DND-41 (cell line): ENCODE measurements around the gene ATXN7L1.

Experiments used
- ATAC-seq: fragments of 200-7000 bp; cut with Tn5 transposase; 3 replicates; pipeline ENCODE4 v1.9.1; 2021; ENCODE audit warnings: low read depth; ENCODE audit not compliant: insufficient read depth
- DNase-seq: peaks from one replicate; pipeline ENCODE4 v3.0.0-alpha.2; 2020
- H2AFZ ChIP-seq: 2 replicates; pipeline ENCODE4 v1.6.0; 2012; ENCODE audit warnings: low read depth, low read length
- H3K27ac ChIP-seq: 2 replicates; pipeline ENCODE4 v1.5.1; 2012; ENCODE audit warnings: low read length, inconsistent platforms
- H3K27me3 ChIP-seq: fragments of 200-600 bp; sonication (generic); 2 replicates; pipeline ENCODE4 v1.6.0; 2012; ENCODE audit warnings: low read length, mild to moderate bottlenecking, inconsistent platforms; ENCODE audit not compliant: insufficient read depth, poor library complexity
- H3K36me3 ChIP-seq: 2 replicates; pipeline ENCODE4 v1.5.1; 2012; ENCODE audit warnings: low read length, inconsistent platforms; ENCODE audit not compliant: insufficient read depth
- H3K4me1 ChIP-seq: 2 replicates; pipeline ENCODE4 v1.5.1; 2012; ENCODE audit warnings: mild to moderate bottlenecking, low read length; ENCODE audit not compliant: insufficient read depth
- H3K4me2 ChIP-seq: 2 replicates; pipeline ENCODE4 v1.6.0; 2012; ENCODE audit warnings: mild to moderate bottlenecking, moderate library complexity, low read length, inconsistent platforms; ENCODE audit not compliant: insufficient read depth
- H3K4me3 ChIP-seq, 2 experiments: fragments of 200-600 bp in 1 of 2; shearing (Covaris generic) in 1 of 2; 2 replicates each; pipeline ENCODE4 v1.5.1; 2012 to 2016; ENCODE audit warnings: inconsistent platforms in 2 of 2, low read length in 2 of 2, mild to moderate bottlenecking in 2 of 2, low read depth in 1 of 2, moderate library complexity in 1 of 2
- H3K79me2 ChIP-seq: 2 replicates; pipeline ENCODE4 v1.6.0; 2012; ENCODE audit warnings: low read length, inconsistent platforms; ENCODE audit not compliant: insufficient read depth
- H3K9ac ChIP-seq: 2 replicates; pipeline ENCODE4 v1.6.0; 2012; ENCODE audit warnings: low read depth, mild to moderate bottlenecking, inconsistent platforms, low read length, moderate library complexity
- H3K9me3 ChIP-seq: 2 replicates; pipeline ENCODE4 v1.5.1; 2012; ENCODE audit warnings: low read length, moderate library complexity, mild to moderate bottlenecking, inconsistent platforms; ENCODE audit not compliant: insufficient read depth, severe bottlenecking
- H4K20me1 ChIP-seq: 2 replicates; pipeline ENCODE4 v1.6.0; 2012; ENCODE audit warnings: low read length; ENCODE audit not compliant: insufficient read depth
- EZH2 ChIP-seq: IDR thresholded peaks from 3 replicates; pipeline ENCODE4 v1.6.1; 2012; ENCODE audit warnings: borderline replicate concordance, low read depth, mild to moderate bottlenecking, moderate library complexity, low read length, inconsistent platforms; ENCODE audit not compliant: severe bottlenecking
- TF ChIP-seq, protein P1 (sequence below): IDR thresholded peaks from 2 replicates; pipeline ENCODE4 v1.5.1; 2012; ENCODE audit warnings: borderline replicate concordance, low read length, moderate library complexity, mild to moderate bottlenecking; ENCODE audit not compliant: poor library complexity, severe bottlenecking; ENCODE audit errors: extremely low read depth

The ATXN7L1 gene

DNA sequence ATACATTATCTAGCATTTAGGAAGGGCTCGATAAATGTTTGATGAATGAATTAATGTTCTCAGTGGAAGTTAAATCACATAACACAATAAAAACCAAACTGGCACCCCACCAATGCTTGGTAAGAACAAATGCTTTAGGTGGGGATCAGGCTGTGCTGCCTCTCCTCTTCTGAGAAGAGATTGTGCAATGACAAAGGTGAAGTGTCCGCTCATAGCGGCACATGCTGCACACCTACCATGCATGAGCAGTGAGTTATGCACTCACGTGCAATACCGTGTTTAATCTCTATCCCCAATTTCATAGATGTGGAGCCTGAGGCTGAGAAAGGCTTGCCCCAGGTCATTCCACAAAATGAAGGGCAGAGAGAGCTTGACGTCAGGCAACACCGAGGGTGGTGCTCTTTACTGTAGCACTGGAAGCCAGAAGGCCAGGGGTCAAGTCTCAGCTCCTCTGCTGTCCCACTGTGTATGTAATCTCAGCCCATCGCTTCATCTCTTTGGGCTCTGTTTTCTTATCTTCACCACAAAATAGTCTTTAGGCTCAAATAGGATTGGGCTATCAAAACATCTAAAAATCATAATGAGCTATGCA lies 222.2 kb downstream of the ATXN7L1 start:
- peaks cover 63% of the 10 kb centered on the region for H4K20me1 ChIP-seq
- no peak for ATAC-seq

DNA sequence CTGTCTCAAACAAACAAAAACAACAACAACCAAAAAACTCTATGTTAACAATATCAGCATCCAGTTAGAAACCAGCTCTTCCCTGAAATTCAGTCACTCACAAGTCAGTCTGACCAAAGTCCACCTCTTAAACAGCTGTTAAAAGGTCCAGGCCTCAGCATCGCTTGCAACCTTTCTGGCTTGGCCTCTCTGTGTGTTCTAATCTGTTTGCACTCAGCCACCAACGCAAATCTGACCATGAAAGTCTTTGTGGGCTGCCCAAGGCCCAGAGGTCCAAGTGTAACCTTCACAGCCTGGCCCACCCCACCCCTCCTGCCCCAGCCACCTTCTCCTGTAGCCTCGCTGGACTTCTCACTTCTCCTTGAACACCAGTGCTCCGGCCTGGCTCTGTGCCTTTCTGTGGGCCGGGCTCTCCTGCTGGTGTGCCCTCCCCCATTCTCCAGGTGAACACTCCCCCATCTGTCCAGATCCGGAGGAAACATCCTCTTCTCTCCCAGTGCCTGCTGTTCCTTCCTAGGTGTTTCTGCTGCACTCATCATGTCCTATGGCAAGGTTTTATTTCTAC lies 222.9 kb downstream of the ATXN7L1 start:
- Histone ChIP-seq H3K79me2 (no peaks in the 10 kb centered on the region), H2AFZ (no peak overlapping the region), H3K9ac (no peak overlapping the region), H3K27me3 (no peaks in the 10 kb centered on the region), H3K4me3 (no peak overlapping the region), H3K27ac (no peak overlapping the region), H3K4me1 (no peaks in the 10 kb centered on the region), H3K4me2 (no peak overlapping the region), H3K9me3 (no peaks in the 10 kb centered on the region), H4K20me1 (peaks cover 70% of the 10 kb centered on the region), H3K36me3 (peaks cover 75% of the 10 kb centered on the region)
- TF ChIP-seq, protein P1, sequence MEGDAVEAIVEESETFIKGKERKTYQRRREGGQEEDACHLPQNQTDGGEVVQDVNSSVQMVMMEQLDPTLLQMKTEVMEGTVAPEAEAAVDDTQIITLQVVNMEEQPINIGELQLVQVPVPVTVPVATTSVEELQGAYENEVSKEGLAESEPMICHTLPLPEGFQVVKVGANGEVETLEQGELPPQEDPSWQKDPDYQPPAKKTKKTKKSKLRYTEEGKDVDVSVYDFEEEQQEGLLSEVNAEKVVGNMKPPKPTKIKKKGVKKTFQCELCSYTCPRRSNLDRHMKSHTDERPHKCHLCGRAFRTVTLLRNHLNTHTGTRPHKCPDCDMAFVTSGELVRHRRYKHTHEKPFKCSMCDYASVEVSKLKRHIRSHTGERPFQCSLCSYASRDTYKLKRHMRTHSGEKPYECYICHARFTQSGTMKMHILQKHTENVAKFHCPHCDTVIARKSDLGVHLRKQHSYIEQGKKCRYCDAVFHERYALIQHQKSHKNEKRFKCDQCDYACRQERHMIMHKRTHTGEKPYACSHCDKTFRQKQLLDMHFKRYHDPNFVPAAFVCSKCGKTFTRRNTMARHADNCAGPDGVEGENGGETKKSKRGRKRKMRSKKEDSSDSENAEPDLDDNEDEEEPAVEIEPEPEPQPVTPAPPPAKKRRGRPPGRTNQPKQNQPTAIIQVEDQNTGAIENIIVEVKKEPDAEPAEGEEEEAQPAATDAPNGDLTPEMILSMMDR = no peak
- no peak for TF ChIP-seq EZH2
- ATAC-seq = no peak
- no peak for DNase-seq

More for the DNA sequence above, 222.2 kb downstream of the ATXN7L1 start:
- no peak overlapping the region for H2AFZ ChIP-seq
- peaks cover 73% of the 10 kb centered on the region for H3K36me3 ChIP-seq
- no peak overlapping the region for H3K27ac ChIP-seq
- no peaks in the 10 kb centered on the region for H3K9me3 ChIP-seq
- no peaks in the 10 kb centered on the region for H3K4me1 ChIP-seq
- no peaks in the 10 kb centered on the region for H3K27me3 ChIP-seq
- TF ChIP-seq, protein P1 = no peak
- TF ChIP-seq EZH2 = no peak
- no peak overlapping the region for H3K9ac ChIP-seq
- H3K4me2 ChIP-seq = no peak overlapping the region
- DNase-seq = no peak
- no peak overlapping the region for H3K4me3 ChIP-seq
- no peaks in the 10 kb centered on the region for H3K79me2 ChIP-seq

DNA sequence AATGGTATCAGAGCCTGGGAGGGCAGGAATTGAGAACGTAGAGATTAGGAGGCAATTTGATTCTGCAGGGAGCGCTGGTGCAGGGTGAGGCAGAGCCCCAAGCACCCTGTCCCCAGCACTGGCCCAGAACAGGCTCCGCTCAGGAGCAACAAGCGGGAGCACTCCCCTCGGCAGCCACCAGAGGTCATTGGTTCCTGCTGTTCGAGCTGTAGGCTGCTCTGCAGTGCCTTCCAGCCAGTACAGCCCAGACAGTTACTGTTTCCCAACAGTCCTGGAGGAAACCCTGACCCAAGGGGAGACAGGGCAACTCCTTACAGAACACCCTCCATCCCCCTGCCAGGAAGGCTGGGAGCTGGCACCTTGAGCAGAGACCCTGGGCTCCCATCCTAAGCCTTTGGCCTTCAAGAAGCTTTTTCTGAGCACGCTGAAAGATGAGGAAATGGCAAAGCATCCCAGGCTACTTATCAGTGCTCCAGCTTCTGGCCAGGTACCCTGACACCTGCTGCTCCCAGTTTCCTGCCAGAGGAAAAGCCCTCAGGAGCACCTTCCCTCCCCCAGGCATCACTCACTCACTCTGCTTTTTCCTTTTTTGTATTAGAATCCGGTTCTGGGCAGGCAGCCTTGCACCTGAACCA lies 223.9 kb downstream of the ATXN7L1 start:
- ATAC-seq = peak; percentile 97
- H3K4me1 ChIP-seq = no peaks in the 10 kb centered on the region

More for the DNA sequence above, 223.9 kb downstream of the ATXN7L1 start:
- peaks cover 72% of the 10 kb centered on the region for H3K36me3 ChIP-seq
- no peaks in the 10 kb centered on the region for H3K9me3 ChIP-seq
- H4K20me1 ChIP-seq = peaks cover 73% of the 10 kb centered on the region
- H2AFZ ChIP-seq = no peak overlapping the region
- H3K27me3 ChIP-seq = no peaks in the 10 kb centered on the region
- H3K4me2 ChIP-seq = no peak overlapping the region
- no peak overlapping the region for H3K9ac ChIP-seq
- TF ChIP-seq, protein P1 = peak; percentile 92
- TF ChIP-seq EZH2 = no peak
- DNase-seq = peak; percentile 77
- no peak overlapping the region for H3K27ac ChIP-seq
- H3K4me3 ChIP-seq = no peak overlapping the region
- H3K79me2 ChIP-seq = no peaks in the 10 kb centered on the region
